GM19397 (cell line): Measurements from ENCODE around the gene PARN.
"Not testable (repeated sequence)": the region's sequence is repeated elsewhere in the genome, so short reads cannot be mapped to it uniquely, and the experiment has no call there.

Source experiments
- ATAC-seq: cut with Tn5 transposase; IDR thresholded peaks from one replicate; pipeline ENCODE4 v1.9.1; 2021; ENCODE audit warnings: mild to moderate bottlenecking, moderate library complexity; ENCODE audit not compliant: unreplicated experiment

Gene PARN

DNA sequence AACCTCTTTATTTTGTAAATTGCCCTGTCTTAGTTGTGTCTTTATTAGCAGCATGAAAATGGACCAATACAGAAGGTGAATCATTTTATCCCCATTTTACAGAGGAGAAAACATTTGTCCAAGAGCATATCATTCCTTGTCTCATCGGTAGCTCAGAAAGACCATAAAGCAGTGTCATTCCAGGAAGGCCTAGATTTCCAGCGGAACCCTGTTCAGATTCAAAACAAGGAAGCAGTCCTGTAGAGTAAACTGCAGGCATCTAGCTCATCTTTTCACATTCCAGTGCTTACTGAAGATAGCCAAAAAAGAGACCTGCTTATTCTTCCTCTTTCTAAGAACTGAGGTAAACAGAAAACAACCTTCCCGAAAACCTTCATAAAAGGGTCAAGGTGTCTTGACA lies 54.0 kb downstream of the PARN start:
- ATAC-seq, result no peak

DNA sequence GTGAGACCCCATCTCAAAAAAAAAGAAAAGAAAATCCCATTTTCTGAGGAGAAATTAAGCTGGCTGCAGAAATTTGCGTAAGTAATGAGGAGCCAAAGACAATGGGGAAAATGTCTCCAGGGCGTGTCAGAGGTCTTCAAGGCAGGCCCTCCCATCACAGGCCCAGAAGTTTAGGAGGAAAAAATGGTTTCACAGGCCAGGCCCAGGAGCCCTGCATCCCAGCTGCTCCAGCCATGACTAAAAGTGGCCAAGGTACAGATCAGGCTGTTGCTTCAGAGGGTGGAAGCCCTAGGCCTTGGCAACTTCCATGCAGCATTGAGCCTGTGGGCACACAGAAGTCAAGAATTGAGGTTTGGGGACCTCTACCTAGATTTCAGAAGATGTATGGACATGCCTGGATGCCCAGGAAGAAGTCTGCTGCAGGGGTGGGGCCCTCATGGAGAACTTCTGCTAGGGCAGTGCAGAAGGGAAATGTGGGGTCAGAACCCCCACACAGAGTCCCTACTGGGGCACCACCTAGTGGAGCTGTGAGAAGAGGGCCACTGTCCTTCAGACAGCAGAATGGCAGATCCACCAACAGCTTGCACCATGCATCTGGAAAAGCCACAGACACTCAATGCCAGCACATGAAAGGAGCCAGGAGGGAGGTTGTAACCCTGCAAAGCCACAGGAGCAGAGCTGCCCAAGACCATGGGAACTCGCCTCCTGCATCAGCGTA lies 55.2 kb downstream of the PARN start:
- ATAC-seq, result not testable (repeated sequence)

DNA sequence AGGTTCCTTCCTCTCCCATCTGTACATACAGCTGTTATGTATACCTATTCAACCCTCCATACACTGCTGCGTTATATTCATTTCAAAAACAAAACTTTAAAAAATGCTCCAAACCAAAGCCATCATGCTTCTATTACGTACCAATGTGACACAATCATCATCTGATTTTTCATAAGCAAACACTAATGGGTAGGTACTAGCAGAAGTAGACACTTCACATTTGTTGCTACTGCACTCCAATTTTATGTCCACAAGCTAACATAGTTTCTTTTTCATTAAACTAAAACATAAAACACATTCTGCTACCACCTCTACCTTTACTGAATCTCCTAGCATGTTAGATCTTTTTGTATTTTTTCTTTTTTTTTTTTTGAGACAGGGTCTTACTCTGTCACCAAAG lies 57.5 kb downstream of the PARN start:
- no peak for ATAC-seq

DNA sequence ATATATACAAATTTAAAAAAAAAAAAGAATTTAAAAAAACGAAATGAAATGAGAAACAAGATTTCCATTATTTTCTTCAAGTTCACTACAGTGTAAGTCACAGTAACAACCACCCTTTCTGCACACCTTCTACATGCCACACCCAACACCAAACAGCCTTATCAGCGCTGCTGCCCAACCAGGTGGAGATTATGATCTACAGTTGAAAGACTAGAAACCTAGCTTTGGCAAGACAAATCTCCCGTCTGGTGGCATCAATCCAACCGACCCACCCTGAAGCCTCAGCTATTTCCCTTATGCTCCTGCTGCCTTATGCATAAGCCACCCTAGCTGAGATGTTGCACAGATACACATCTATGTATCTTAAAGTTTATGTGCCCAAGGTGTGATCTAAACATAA lies 60.8 kb downstream of the PARN start:
- ATAC-seq, result no peak

DNA sequence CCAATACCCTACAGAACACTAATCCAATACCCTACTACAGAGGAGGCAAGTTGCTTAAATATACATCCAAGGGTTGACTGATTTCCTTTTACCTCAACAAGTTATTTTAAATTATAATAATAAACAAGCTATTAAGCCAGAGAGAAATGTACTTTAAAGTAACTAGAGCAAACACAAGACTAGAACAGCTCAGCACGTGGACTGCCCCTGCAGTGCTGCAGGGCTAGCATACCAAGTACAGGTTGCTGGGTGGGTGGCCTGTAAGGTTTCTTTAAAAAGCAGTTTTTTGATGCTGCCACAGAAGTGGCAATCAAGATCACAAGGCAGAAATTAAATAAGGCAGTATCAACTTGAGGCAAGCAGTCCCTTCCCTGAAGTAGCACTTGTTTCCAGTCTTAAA lies 63.5 kb downstream of the PARN start:
- ATAC-seq, result no peak

DNA sequence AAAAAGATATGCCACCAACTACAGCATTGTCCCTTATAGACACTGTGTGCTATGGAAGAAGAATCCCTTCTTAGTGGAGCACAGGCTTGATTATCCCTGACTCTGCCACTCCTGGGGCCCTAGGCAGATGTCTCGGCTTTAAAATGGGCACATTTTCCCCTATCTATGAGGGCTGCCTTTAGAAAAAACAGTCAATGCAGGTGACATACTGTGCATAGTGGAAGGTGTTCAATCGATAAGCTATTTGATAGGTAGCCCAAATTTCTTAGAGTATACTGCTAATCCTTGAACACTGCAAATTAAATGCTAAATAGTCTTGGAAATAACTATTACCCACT lies 64.4 kb downstream of the PARN start:
- no peak for ATAC-seq

DNA sequence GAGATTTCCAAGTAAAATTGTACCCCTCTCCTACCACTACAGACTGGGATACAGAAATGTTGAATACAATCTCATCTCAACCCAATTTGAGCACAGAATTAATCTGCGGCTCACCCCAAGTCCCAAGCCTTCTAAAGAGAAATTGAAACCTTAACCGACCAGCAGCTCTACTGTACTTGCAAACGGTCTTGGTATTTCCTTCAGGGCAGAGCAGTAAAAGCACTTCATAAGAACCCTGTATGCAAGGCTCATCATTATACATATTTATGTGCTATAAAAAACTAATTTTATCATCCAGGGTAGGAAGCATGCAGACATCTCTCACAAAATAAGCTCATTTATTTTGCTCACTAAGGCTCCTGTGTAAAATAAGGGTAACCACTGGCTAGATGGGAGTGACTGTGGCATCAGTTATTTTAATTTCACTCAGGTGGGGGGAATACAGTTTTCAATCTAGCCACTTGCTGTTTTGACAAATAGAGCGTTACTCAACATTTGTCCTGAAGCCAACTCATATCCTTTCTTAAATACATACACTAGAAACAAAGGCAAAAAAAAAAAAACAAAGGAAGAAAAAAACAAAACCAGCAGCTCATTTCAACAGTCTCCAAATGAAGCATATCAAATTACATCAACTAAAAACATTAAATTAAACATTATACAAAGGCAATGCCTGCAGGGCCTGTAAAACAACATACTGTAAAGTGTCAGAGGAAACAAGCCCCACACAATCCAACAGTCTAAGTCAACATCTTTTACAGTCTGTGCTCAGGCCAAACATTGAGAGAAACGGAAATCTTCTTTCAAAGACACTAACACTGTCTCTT lies 65.0 kb downstream of the PARN start:
- ATAC-seq, result no peak

DNA sequence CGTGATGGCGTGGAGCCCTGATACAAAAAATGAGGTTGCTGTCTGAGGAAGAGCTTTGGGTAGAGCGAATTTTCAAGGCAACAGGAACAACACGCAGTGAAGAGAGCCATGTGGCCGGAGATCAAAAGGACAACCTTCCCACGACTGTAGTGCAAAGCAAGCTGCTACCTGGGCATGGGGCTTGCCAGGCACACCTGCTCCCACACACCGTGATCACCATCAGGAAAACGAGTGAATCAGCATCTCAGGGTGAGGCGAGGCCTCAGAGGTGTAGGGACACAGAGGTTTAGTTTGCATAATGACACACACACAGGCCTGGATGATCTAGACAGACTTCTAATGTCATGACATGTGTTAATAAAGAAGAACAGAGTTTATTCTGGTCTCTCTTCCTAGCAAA lies 65.7 kb downstream of the PARN start:
- no peak for ATAC-seq

DNA sequence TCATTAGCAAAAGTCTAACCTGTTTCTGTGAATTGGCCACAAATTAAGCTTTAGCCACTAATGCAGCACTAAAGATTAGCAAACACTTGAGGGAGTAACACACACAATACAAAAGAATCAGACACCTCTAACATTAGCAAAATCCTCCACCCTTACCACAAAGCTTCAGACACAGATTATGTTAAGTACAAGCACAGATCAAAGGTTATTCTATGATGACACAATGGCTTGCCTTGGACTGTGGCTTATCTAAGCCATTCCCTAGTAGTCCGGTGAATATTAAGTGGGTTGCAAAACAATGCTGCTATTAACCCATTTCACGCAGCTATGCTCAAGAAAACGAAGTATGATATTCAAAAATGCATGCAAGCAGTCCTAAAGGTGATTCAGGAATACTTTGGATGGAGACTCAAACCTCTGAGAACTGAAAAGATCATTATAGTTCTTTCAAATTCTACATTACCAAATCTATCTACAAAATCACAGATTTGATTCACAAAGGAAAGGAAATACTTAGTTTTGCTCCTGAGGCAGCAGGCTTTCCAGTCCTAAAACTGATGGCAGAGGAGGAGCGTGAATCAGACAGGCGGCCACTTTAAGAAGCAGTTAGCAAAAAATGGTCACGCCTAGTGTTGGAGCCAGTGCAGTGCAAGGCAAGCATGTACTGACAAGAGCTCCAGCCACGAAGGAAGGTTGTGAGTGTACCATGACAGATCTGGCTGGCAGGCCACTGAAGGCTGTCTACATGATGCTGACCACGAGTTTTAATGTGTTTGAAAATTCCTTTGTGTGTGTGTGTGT lies 67.2 kb downstream of the PARN start:
- no peak for ATAC-seq

DNA sequence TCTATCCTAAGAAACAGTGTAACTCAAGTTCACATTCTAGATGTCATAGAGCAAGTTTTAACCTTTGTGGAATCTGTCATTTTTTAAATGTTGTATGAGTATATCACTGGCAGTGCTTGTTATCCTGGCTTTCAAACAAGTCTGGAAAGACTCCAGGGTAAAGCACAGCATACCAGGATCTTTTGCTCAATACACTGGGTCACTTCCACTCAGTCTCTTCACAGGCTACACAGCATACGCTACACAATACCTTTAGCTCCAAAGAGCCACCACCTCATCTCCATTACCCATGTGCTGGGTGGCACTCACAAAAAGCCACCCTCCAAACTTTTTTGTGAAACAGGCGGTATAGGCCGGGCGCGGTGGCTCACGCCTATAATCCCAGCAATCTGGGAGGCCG lies 69.5 kb downstream of the PARN start:
- ATAC-seq, result no peak

DNA sequence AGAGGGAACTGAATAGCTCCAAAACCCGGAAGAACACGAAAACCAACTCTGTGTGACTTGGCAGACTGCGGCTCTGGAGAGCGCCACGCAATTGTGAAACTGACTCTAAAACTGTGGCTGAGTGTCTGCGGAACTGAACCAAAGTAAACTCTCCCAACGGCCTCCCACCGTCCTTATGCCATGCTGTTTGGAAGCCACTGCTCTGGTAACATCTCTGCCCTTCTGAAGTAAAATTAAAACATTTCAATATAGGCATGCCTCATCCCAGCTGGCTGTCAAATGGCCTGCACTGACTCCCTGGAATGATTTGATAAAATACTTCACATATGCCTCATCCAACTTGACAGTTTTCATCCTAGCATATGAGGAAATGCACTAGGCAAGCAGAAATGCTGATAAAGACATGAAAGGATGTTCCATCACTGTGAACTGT lies 70.2 kb downstream of the PARN start:
- ATAC-seq, result no peak

DNA sequence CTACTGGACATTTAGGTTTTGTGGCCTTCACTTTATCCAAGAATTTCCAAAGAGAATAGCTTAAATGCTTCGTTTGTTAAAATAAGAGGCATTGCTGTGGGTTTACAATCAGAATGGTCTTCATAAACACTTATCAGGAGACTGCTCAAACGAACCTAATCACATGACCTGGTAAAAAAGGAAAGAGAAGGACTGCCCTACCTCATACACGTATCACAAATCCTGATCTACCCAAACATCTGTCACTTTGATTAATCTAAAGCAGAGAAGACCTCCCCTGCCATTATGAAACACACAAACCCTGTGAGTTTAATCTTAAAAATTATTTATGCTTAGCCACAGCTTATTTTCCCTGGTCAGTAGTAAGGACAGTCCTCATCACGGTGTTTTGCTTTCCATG lies 76.6 kb downstream of the PARN start:
- no peak for ATAC-seq

DNA sequence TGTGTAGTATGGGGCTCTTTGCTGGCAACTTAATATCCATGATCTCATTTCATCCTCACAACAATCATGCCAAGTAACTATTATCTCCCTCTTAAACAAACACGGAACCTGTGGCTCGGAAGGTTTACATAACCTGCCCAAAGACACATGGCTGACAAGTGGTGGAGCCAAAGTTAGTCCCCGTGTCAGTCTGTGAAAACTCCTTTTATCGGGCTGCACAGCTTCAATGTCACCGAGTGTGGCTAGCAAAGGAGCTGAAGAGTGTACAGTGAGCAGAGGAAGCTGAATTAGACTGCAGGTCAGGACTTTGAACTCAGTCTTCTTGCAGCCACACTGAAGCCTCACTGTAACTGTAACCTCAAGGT lies 80.3 kb downstream of the PARN start:
- ATAC-seq, result no peak

DNA sequence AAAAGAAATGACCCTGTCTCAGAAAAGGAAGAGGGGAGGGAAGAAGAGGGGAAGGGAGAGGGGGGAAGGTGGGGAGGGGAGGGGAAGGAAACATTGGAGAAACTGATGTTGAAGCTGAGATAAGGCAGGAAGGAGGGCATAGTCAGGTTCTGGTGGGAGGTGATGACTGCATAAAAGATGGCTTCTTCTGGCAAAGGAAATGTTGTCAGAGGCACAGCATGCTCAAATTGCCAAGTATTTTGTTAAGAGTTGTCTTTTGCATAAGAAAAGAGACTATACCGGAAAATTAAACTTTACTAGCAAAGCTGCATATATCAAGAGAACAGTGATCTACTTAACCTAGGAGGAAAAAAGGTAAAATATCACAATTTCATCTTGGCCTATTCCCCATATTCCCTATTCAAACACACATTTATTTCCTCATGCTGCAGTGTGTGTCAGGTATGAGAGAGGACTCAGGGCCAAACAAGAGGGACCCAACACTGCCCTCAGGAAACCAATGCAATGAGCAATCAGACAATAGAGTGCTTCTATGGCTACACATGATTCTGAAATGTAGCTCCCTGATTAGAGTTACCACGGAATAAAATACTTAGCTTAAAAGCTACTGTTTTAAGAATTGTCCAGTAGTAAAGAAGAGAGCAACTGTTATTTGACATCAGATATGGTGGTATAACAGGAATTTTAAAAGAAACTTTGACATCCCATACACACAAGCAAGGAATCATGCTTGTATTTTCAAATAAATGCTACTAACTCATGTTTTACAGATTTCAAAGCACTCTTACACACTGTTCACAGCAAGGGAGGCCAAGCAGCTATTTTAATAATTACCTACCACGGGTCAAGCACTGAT lies 80.9 kb downstream of the PARN start:
- no peak for ATAC-seq

DNA sequence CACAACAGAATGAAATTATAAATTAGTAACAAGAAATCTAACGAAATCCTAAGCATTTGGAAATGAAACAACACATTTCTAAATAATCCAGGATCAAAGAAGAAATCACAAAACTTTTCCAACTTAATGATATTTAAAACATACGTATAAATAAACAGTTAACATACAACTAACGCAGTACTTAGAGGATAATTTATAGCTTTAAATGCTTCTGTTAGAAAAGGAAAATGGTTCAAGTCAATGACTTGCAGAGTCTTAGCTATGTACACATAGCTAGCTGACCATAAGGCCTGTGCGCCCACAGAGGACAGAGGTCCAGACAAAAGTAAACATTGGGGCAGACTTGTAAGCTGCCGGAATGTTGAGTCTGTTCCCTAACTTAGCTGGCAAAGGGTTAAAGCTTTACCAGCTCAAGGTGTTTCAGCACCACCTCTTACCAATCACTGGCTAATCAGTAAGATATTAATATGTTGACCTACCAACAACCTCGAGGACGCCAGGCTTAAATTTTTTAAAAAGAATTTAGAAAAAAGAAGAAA lies 84.6 kb downstream of the PARN start:
- no peak for ATAC-seq

DNA sequence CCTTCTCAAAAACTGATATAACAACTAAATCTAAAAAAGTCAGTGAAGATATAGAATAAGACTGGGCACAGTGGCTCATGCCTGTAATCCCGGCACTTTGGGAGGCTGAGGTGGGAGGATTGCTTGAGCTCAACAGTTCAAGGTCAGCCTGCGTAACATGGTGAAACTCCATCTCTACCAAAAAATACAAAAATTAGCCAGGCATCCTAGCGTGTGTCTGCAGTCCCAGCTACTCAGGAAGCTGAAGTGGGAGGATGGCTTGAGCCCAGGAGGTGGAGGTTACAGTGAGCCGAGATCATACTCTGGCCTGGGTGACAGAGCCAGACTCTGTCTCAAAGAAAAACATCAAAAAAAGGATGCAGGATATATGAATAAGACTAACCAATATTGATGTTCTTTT lies 85.2 kb downstream of the PARN start:
- not testable (repeated sequence) for ATAC-seq

DNA sequence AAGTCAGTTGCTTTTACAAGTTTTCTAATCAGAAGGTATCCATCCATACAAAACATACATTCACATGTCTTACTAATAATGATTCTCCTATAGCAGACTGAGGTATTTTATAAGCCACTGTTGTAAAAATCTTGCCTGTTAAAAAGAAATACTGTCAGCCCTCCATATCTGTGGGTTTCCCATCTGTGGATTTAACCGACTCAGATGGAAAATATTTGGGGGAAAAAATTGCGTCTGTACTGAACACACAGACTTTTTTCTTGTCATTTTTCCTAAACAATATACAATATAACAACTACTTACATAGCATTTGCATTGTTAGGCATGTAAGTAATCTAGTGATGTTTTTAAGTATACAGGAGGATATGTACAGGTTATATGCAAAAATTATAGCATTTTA lies 90.4 kb downstream of the PARN start:
- no peak for ATAC-seq

DNA sequence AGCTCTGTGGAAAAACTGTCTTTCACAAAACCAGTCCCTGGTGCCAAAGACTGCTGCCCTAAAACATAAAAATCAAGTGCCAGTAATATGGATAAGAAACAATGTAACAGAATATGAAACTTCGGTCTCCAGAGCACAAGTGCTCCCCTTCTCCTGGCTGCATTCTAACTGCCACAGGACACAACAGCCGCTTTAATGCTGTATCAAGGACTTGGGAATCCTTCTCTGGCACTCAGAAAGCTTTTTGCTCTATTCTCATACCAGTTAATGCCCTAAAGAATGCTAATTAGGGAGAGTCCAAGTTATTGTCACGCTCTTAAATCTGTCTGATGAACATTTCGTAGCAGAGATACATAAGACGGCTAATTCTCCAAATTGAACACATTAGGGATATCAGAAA lies 90.9 kb downstream of the PARN start:
- no peak for ATAC-seq

DNA sequence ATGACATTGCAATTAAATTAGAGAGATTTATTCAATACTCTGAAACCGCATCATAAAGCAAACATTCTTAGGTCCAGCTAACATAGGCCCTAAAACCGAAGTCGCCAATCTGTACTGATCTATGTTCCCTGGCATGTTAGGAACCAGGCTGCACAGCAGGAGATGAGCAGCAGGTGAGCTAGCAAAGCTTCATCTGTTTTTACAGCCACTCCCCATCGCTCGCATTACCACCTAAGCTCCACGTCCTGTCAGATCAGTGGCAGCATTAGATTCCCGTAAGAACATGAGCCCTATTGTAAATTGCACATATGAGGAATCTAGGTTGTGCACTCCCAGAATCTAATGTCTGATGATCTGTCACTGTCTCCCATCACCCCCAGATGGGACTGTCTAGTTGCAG lies 91.5 kb downstream of the PARN start:
- no peak for ATAC-seq

DNA sequence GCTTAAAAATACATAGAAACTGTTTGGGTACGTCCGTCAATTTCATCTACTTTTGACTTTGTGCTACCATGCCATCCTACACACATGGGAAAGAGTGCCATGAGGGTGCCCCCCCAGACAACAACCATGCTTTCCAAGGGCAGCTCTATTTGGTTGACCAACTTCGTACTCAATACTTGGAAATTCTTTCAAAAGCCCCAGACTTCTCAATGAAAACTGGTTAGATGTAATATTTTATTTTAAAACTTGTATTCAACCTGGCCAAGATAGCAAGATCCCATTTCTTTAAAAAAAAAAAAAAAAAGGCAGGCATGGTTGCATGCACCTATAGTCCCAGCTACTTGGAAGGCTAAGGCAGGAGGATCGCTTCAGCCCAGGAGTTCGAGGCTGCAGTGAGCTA lies 98.4 kb downstream of the PARN start:
- ATAC-seq, result no peak

DNA sequence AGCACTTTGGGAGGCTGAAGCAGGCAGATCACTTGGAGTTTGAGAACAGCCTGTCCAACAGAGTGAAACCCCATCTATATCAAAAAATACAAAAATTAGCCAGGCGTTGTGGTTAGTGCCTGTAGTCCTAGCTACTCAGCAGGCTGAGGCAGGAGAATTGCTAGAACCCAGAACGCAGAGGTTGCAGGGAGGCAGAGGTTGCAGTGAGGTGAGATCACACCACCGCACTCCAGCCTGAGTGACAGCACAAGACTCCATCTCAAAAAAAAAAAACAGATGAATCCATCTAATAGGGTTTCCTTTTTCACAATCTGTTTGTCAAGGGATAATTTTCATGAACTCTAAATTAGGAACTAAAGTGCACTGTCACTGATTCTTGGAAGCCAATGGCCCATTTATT lies 99.0 kb downstream of the PARN start:
- ATAC-seq, result no peak
